T-helper 22 cell (primary cell): Measurements from ENCODE around the gene RAD51C.
"Not testable (repeated sequence)": the region's sequence is repeated elsewhere in the genome, so short reads cannot be mapped to it uniquely, and the experiment has no call there.

Experiments used
- DNase-seq: peaks from one replicate; pipeline ENCODE4 v3.0.0-alpha.2; 2020; ENCODE audit warnings: low read depth

RAD51C gene

GRCh38 chr17:58692239-58693055 is at the start of gene RAD51C:
Gene RAD51C (plus strand): TSS chr17:58692602. CDS start chr17:58692644, 42 bp downstream.
- peak; percentile 68 for DNase-seq

GRCh38 chr17:58643147-58643546 is 49.3 kb upstream of the RAD51C start:
- DNase-seq: no peak

GRCh38 chr17:58648236-58648635 is 44.2 kb upstream of the RAD51C start:
- no peak for DNase-seq

- not testable (repeated sequence) for DNase-seq
These were observed 34.2 kb upstream of the RAD51C start for GRCh38 chr17:58657962-58658803.

GRCh38 chr17:58658804-58659713 is 33.3 kb upstream of the RAD51C start:
- peak; percentile 57 for DNase-seq

- not testable (repeated sequence) for DNase-seq
These were observed 32.7 kb upstream of the RAD51C start for GRCh38 chr17:58659714-58660084.

GRCh38 chr17:58660621-58661020 is 31.8 kb upstream of the RAD51C start:
- no peak for DNase-seq

- DNase-seq: no peak
These were observed 30.9 kb upstream of the RAD51C start for GRCh38 chr17:58661499-58661898.

GRCh38 chr17:58664302-58664701 is 28.1 kb upstream of the RAD51C start:
- DNase-seq: no peak

- no peak for DNase-seq
These were observed 26.2 kb upstream of the RAD51C start for GRCh38 chr17:58665946-58666857.

GRCh38 chr17:58666858-58667267 is 25.5 kb upstream of the RAD51C start:
- no peak for DNase-seq

GRCh38 chr17:58667934-58668597 is 24.3 kb upstream of the RAD51C start:
- DNase-seq: no peak

- DNase-seq: no peak
These were observed 23.8 kb upstream of the RAD51C start for GRCh38 chr17:58668598-58668935.

GRCh38 chr17:58669853-58670252 is 22.5 kb upstream of the RAD51C start:
- no peak for DNase-seq

- DNase-seq: no peak
These were observed 20.4 kb upstream of the RAD51C start for GRCh38 chr17:58671969-58672368.

- DNase-seq: no peak
These were observed 15.1 kb upstream of the RAD51C start for GRCh38 chr17:58677194-58677880.

- not testable (repeated sequence) for DNase-seq
These were observed 14.1 kb upstream of the RAD51C start for GRCh38 chr17:58678287-58678686.

- DNase-seq: no peak
These were observed 13.0 kb upstream of the RAD51C start for GRCh38 chr17:58679263-58680037.

GRCh38 chr17:58680038-58680369 is 12.4 kb upstream of the RAD51C start:
- no peak for DNase-seq
